Tibial artery (tissue), 4 donors: ENCODE data around the gene INMT.
A peak's percentile ranks its signal among the peaks of the same experiment; 100 is the strongest.

ENCODE experiments used
- DNase-seq, 2 donors: peaks; one replicate each; pipeline ENCODE4 v3.0.0-alpha.2; 2019
- H3K27ac ChIP-seq, 2 donors: fragments of 200-600 bp; sonication (generic) in 1 of 2; 1 replicate in 1 of 2; 2 replicates in 1 of 2; pipeline ENCODE4 v1.5.1; 2018 to 2019; ENCODE audit warnings: mild to moderate bottlenecking in 1 of 2
- H3K27me3 ChIP-seq, 2 donors: fragments of 200-600 bp; sonication (generic) in 1 of 2; one replicate each; pipeline versions ENCODE4 v1.5.1 to v1.6.0; 2016 to 2019
- H3K36me3 ChIP-seq, 3 donors: fragments of 200-600 bp; sonication (generic) in 2 of 3; one replicate each; pipeline ENCODE4 v1.5.1; 2016 to 2019; ENCODE audit warnings: mild to moderate bottlenecking in 2 of 3
- H3K4me1 ChIP-seq, 4 donors: fragments of 200-600 bp; sonication (generic) in 2 of 4; 1 replicate in 3 of 4; 2 replicates in 1 of 4; pipeline ENCODE4 v1.5.1; 2016 to 2019
- H3K4me3 ChIP-seq, 2 donors: fragments of 200-600 bp; sonication (generic) in 1 of 2; 1 replicate in 1 of 2; 2 replicates in 1 of 2; pipeline ENCODE4 v1.5.1; 2018 to 2019; ENCODE audit warnings: mild to moderate bottlenecking in 2 of 2
- H3K9me3 ChIP-seq, 3 donors: fragments of 200-600 bp; sonication (generic) in 1 of 3; one replicate each; pipeline ENCODE4 v1.5.1; 2016 to 2019
- intact Hi-C: fragments of 100-400 bp; cut with DNase I; formaldehyde crosslinking; loops from one replicate; pipeline ENCODE4 v1.15.0; 2023; ENCODE audit warnings: low total_unique reads
- TF ChIP-seq, protein P1 (sequence below), 2 experiments: fragments of 200-600 bp in 1 of 2; fragments of 450-650 bp in 1 of 2; IDR thresholded peaks; one replicate each; pipeline ENCODE4 v1.5.1; 2017 to 2019; ENCODE audit warnings: antibody characterized with exemption in 2 of 2, mild to moderate bottlenecking in 1 of 2, moderate library complexity in 1 of 2

INMT gene

DNA sequence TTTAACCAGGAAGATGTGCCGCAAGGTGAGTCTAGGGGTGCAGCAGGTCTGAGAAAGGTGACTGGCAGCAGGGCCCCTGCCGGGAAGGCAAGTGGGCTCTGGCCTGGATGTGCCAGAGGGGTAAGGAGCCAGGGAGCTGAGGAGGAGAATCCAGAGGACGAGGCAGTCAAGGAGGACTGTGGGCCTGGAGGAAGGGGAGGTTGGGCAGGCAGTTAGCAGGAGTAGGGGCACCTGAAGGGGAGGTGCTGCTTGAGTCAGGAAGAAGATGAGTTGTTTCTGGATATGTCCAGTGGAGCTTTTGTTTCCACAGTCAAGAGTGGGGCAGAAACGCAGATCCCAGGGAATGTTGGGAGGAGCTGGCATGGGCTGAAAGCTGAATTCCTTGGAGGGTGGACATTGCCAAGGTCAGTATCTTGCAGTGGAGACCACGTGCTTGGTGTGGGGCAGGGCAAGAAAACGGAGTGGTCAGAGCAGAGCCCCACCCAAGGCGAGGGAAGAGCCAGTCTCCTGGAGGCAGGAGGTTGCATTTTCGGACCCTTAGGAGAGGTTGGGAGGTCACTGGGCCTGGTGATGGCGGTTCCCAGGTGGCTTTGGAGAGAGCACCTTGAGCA, 53.3 kb downstream of the INMT start:
- Histone ChIP-seq H3K4me3 (no peak overlapping the region), H3K36me3 (no peaks in the 10 kb centered on the region), H3K9me3 (no peaks in the 10 kb centered on the region), H3K27ac (peak overlapping the region; percentile 71 to 74), H3K27me3 (no peaks in the 10 kb centered on the region), H3K4me1 (peaks cover 0 to 58% (median 48%) of the 10 kb centered on the region in 4 donors)
- intact Hi-C loops = no loop called here
- no peak for DNase-seq
- TF ChIP-seq, protein P1, sequence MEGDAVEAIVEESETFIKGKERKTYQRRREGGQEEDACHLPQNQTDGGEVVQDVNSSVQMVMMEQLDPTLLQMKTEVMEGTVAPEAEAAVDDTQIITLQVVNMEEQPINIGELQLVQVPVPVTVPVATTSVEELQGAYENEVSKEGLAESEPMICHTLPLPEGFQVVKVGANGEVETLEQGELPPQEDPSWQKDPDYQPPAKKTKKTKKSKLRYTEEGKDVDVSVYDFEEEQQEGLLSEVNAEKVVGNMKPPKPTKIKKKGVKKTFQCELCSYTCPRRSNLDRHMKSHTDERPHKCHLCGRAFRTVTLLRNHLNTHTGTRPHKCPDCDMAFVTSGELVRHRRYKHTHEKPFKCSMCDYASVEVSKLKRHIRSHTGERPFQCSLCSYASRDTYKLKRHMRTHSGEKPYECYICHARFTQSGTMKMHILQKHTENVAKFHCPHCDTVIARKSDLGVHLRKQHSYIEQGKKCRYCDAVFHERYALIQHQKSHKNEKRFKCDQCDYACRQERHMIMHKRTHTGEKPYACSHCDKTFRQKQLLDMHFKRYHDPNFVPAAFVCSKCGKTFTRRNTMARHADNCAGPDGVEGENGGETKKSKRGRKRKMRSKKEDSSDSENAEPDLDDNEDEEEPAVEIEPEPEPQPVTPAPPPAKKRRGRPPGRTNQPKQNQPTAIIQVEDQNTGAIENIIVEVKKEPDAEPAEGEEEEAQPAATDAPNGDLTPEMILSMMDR (IDR thresholded peaks at IDR 0.05) = no peak

GRCh38 chr7:30805931-30806330, 54.0 kb downstream of the INMT start:
- peak overlapping the region; percentile 71 to 74 for H3K27ac ChIP-seq
- intact Hi-C loops = no loop called here

More at GRCh38 chr7:30805931-30806330, 54.0 kb downstream of the INMT start:
- Histone ChIP-seq H3K4me1 (peaks cover 0 to 50% (median 42%) of the 10 kb centered on the region in 4 donors), H3K4me3 (no peak overlapping the region), H3K36me3 (no peaks in the 10 kb centered on the region), H3K27me3 (no peaks in the 10 kb centered on the region), H3K9me3 (no peaks in the 10 kb centered on the region)
- DNase-seq = no peak
- TF ChIP-seq, protein P1 (IDR thresholded peaks at IDR 0.05) = no peak
